H9 (cell line): ENCODE data around the gene GRM3. TPM values are rescaled to one million over a fixed set of nuclear protein-coding genes. Genes with fewer than 3 reads are reported as not detected.

ENCODE experiments used
- DNase-seq: peaks from one replicate; pipeline ENCODE4 v3.0.0-alpha.2; 2017
- H2AFZ ChIP-seq: one replicate; pipeline ENCODE4 v1.6.1; 2013; ENCODE audit warnings: mild to moderate bottlenecking, low read length, control low read depth, moderate library complexity
- H2AK5ac ChIP-seq: 2 replicates; pipeline ENCODE4 v1.6.1; 2013; ENCODE audit warnings: low read length, control low read depth, mixed read lengths; ENCODE audit not compliant: insufficient read length
- H2BK120ac ChIP-seq: one replicate; pipeline ENCODE4 v1.6.1; 2013; ENCODE audit warnings: low read depth, mild to moderate bottlenecking, low read length, control low read depth, inconsistent platforms; ENCODE audit not compliant: poor library complexity, severe bottlenecking
- H2BK12ac ChIP-seq: 2 replicates; pipeline ENCODE4 v1.6.1; 2013; ENCODE audit warnings: low read length, control low read depth, mixed read lengths, low read depth; ENCODE audit not compliant: insufficient read length
- H2BK15ac ChIP-seq: 2 replicates; pipeline ENCODE4 v1.6.1; 2013; ENCODE audit warnings: low read depth, low read length, control low read depth
- H2BK20ac ChIP-seq: one replicate; pipeline ENCODE4 v1.6.1; 2013; ENCODE audit warnings: low read depth, mild to moderate bottlenecking, low read length, control low read depth, inconsistent platforms; ENCODE audit not compliant: poor library complexity, severe bottlenecking
- H2BK5ac ChIP-seq: 2 replicates; pipeline ENCODE4 v1.6.1; 2013; ENCODE audit warnings: low read length, control low read depth, mixed read lengths; ENCODE audit not compliant: insufficient read length
- H3K14ac ChIP-seq: 2 replicates; pipeline ENCODE4 v1.6.1; 2013; ENCODE audit warnings: low read length, control low read depth; ENCODE audit not compliant: insufficient read depth
- H3K18ac ChIP-seq: 2 replicates; pipeline ENCODE4 v1.6.1; 2013; ENCODE audit warnings: low read depth, mild to moderate bottlenecking, mixed read lengths, low read length, control low read depth; ENCODE audit not compliant: insufficient read length
- H3K23ac ChIP-seq: 2 replicates; pipeline ENCODE4 v1.6.1; 2013; ENCODE audit warnings: low read length, control low read depth, mixed read lengths, low read depth; ENCODE audit not compliant: insufficient read length
- H3K23me2 ChIP-seq: 2 replicates; pipeline ENCODE4 v1.6.1; 2013; ENCODE audit warnings: low read depth, mild to moderate bottlenecking, mixed read lengths, low read length, control low read depth; ENCODE audit not compliant: insufficient read length, poor library complexity, severe bottlenecking
- H3K27ac ChIP-seq: 2 replicates; pipeline ENCODE4 v1.5.1; 2013; ENCODE audit warnings: low read length, control low read depth, mixed read lengths, low read depth; ENCODE audit not compliant: insufficient read length
- H3K27me3 ChIP-seq: 2 replicates; pipeline ENCODE4 v1.6.1; 2013; ENCODE audit warnings: low read length, control low read depth, inconsistent platforms; ENCODE audit not compliant: insufficient read depth
- H3K4ac ChIP-seq: 2 replicates; pipeline ENCODE4 v1.6.1; 2013; ENCODE audit warnings: low read depth, mild to moderate bottlenecking, control low read depth, inconsistent platforms, low read length, moderate library complexity
- H3K4me1 ChIP-seq: 2 replicates; pipeline ENCODE4 v1.6.1; 2013; ENCODE audit warnings: low read length, control low read depth, inconsistent platforms; ENCODE audit not compliant: insufficient read depth
- H3K4me2 ChIP-seq: 2 replicates; pipeline ENCODE4 v1.6.1; 2013; ENCODE audit warnings: low read length, control low read depth, mixed read lengths; ENCODE audit not compliant: insufficient read length, insufficient read depth
- H3K56ac ChIP-seq: 2 replicates; pipeline ENCODE4 v1.6.1; 2013; ENCODE audit warnings: low read depth, mild to moderate bottlenecking, mixed read lengths, low read length, control low read depth; ENCODE audit not compliant: insufficient read length
- H3K79me1 ChIP-seq: 2 replicates; pipeline ENCODE4 v1.6.1; 2013; ENCODE audit warnings: low read depth, mild to moderate bottlenecking, moderate library complexity, low read length, control low read depth, inconsistent platforms; ENCODE audit not compliant: insufficient read depth, poor library complexity, severe bottlenecking
- H3K79me2 ChIP-seq: 2 replicates; pipeline ENCODE4 v1.6.1; 2013; ENCODE audit warnings: low read length, control low read depth, inconsistent platforms; ENCODE audit not compliant: insufficient read depth
- H3K9ac ChIP-seq: 2 replicates; pipeline ENCODE4 v1.6.1; 2013; ENCODE audit warnings: low read length, control low read depth, mixed read lengths; ENCODE audit not compliant: insufficient read length; ENCODE audit errors: extremely low read depth
- H3K9me3 ChIP-seq: one replicate; pipeline ENCODE4 v1.6.1; 2013; ENCODE audit warnings: low read depth, low read length, inconsistent platforms; ENCODE audit not compliant: control insufficient read depth
- H3T11ph ChIP-seq: one replicate; pipeline ENCODE4 v1.6.1; 2013; ENCODE audit warnings: mild to moderate bottlenecking, low read length, control low read depth, inconsistent platforms
- H4K20me1 ChIP-seq: one replicate; pipeline ENCODE4 v1.6.1; 2013; ENCODE audit not compliant: control insufficient read depth, insufficient read length, insufficient read depth
- H4K5ac ChIP-seq: 2 replicates; pipeline ENCODE4 v1.6.1; 2013; ENCODE audit warnings: low read depth, mild to moderate bottlenecking, mixed read lengths, low read length, control low read depth; ENCODE audit not compliant: insufficient read length
- H4K8ac ChIP-seq: replicated peaks from 2 replicates; pipeline ENCODE4 v1.6.1; 2013; ENCODE audit warnings: low read length, control low read depth, mixed read lengths, low read depth; ENCODE audit not compliant: insufficient read length
- H4K91ac ChIP-seq: 2 replicates; pipeline ENCODE4 v1.6.1; 2013; ENCODE audit warnings: low read depth, mild to moderate bottlenecking, moderate library complexity, mixed read lengths, low read length, control low read depth; ENCODE audit not compliant: insufficient read length
- H3K27ac Mint-ChIP-seq, 3 experiments: 2 replicates in 2 of 3; 3 replicates in 1 of 3; pipeline ENCODE4 v1.8.0; 2020 to 2021; ENCODE audit warnings: mixed read lengths in 3 of 3, mild to moderate bottlenecking in 1 of 3, moderate library complexity in 1 of 3
- H3K27me3 Mint-ChIP-seq: 2 replicates; pipeline ENCODE4 v1.8.0; 2021; ENCODE audit warnings: low read depth, mild to moderate bottlenecking, moderate library complexity, mixed read lengths
- H3K36me3 Mint-ChIP-seq, 3 experiments: 2 replicates in 2 of 3; 3 replicates in 1 of 3; pipeline ENCODE4 v1.8.0; 2020 to 2021; ENCODE audit warnings: low read depth in 3 of 3, mixed read lengths in 3 of 3; ENCODE audit not compliant: insufficient read depth in 1 of 3
- H3K4me1 Mint-ChIP-seq, 2 experiments: 2 replicates each; pipeline ENCODE4 v1.8.0; 2020; ENCODE audit warnings: mixed read lengths in 2 of 2
- H3K4me3 Mint-ChIP-seq, 2 experiments: 2 replicates in 1 of 2; 3 replicates in 1 of 2; pipeline ENCODE4 v1.8.0; 2020 to 2021; ENCODE audit warnings: mild to moderate bottlenecking in 2 of 2, mixed read lengths in 2 of 2, moderate library complexity in 1 of 2
- H3K9me3 Mint-ChIP-seq, 2 experiments: 2 replicates in 1 of 2; 3 replicates in 1 of 2; pipeline ENCODE4 v1.8.0; 2020; ENCODE audit warnings: mild to moderate bottlenecking in 2 of 2, mixed read lengths in 2 of 2, moderate library complexity in 1 of 2
- CTCF ChIP-seq: fragments of 200-600 bp; sonication (generic); conservative IDR thresholded peaks from 3 replicates; pipeline ENCODE4 v1.8.0; 2021; ENCODE audit warnings: antibody characterized with exemption, mild to moderate bottlenecking
- WGBS: extraction: QIAGEN DNeasy Blood & Tissue Kit; methylation state at CpG from one replicate; pipeline ENCODE4 v1.1.7; 2013; ENCODE audit warnings: missing lambda C conversion rate, low lambda C conversion rate, mixed read lengths; ENCODE audit not compliant: insufficient read length; ENCODE audit errors: extremely low coverage; 5-methylcytosine and 5-hydroxymethylcytosine counted together
- total RNA-seq: library from RNA; stranded (reverse); gene quantifications from 2 replicates; pipeline ENCODE4 v1.2.1, GENCODE V29; 2021

Gene GRM3
- total RNA-seq, 1 experiment from 2014 or later, result 0.15 TPM

GRCh38 chr7:86747698-86748097, 104.0 kb downstream of the GRM3 start:
- H3K9me3 ChIP-seq, result no peaks in the 10 kb centered on the region
- no peak overlapping the region for H3K56ac ChIP-seq
- no peak overlapping the region for H3K18ac ChIP-seq
- no peaks in the 10 kb centered on the region for H3K79me2 ChIP-seq
- no peak overlapping the region for H2BK5ac ChIP-seq
- 0 out of 2 replicates have a peak, but pooled peaks cover 3% of the 10 kb centered on the region for H3K4me1 ChIP-seq
- no peak overlapping the region for H3K9ac ChIP-seq
- H2BK12ac ChIP-seq, result no peak overlapping the region
- DNase-seq, result no peak
- H3K4ac ChIP-seq, result no peak overlapping the region
- H3K23ac ChIP-seq, result no peak overlapping the region
- Mint-ChIP-seq H3K27ac (peak overlapping the region in 1 of 3 experiments; percentile 32; a peak in 2 of 7 replicates), H3K36me3 (no peaks in the 10 kb centered on the region), H3K4me1 (peaks cover 19 to 24% of the 10 kb centered on the region in 2 experiments), H3K4me3 (no peak overlapping the region), H3K27me3 (no peaks in the 10 kb centered on the region), H3K9me3 (no peaks in the 10 kb centered on the region)
- no peak for TF ChIP-seq CTCF
- H4K5ac ChIP-seq, result no peak overlapping the region
- no peak overlapping the region for H4K91ac ChIP-seq
- no peak overlapping the region for H3K4me2 ChIP-seq
- no peak overlapping the region for H3T11ph ChIP-seq
- no peak overlapping the region for H4K8ac ChIP-seq
- no peak overlapping the region for H2AFZ ChIP-seq
- no peak overlapping the region for H2BK15ac ChIP-seq
- H3K23me2 ChIP-seq, result no peaks in the 10 kb centered on the region
- no peaks in the 10 kb centered on the region for H3K27me3 ChIP-seq
- no peak overlapping the region for H3K14ac ChIP-seq
- H3K79me1 ChIP-seq, result no peaks in the 10 kb centered on the region
- H3K27ac ChIP-seq, result no peak overlapping the region
- no peak overlapping the region for H2BK20ac ChIP-seq
- H4K20me1 ChIP-seq, result no peaks in the 10 kb centered on the region
- H2AK5ac ChIP-seq, result no peak overlapping the region
- H2BK120ac ChIP-seq, result no peak overlapping the region
- no CpG with 5 or more reads among the region's 3 CpGs for WGBS
